ENCODE data around the gene GDPGP1. TPM values are rescaled to one million over a fixed set of nuclear protein-coding genes. Genes with fewer than 3 reads are reported as not detected.

GDPGP1 gene
- total RNA-seq, 1 experiment from 2014 or later: 5.1 TPM

GRCh38 chr15:90233387-90234095, 468 bp upstream of the GDPGP1 start, which contains the start of gene CIB1:
TSS of gene CIB1 (minus strand) at chr15:90233941. CDS start at chr15:90233885, 56 bp downstream.
- peak within 1 kb of the TSS; percentile 80 for H3K4me3 Mint-ChIP-seq (ENCODE audit: unreplicated experiment)
- H3K9me3 Mint-ChIP-seq (ENCODE audit: unreplicated experiment): no peaks in the 10 kb centered on the region
- TSS peak; percentile 59 for BruUV-seq (replicated peaks)
- ChIA-PET POLR2A (interaction anchor here (0.5 to 1.9 kb wide), 24 partner anchors 11 to 603 kb away, joined by 3 to 23 read pairs (median 4); partner anchors contain the start of genes IQGAP1, NGRN, SEMA4B and TTLL13), CTCF (interaction anchor here (0.5 to 3.1 kb wide), 21 partner anchors 9 to 638 kb away, joined by 3 to 37 read pairs (median 4); partner anchors contain the start of gene TTLL13)
- H3K4me1 Mint-ChIP-seq (ENCODE audit: low read depth, unreplicated experiment): peaks cover 16% of the 10 kb centered on the region
- H3K9me3 ChIP-seq: no peaks in the 10 kb centered on the region
- TF ChIP-seq, protein P1, sequence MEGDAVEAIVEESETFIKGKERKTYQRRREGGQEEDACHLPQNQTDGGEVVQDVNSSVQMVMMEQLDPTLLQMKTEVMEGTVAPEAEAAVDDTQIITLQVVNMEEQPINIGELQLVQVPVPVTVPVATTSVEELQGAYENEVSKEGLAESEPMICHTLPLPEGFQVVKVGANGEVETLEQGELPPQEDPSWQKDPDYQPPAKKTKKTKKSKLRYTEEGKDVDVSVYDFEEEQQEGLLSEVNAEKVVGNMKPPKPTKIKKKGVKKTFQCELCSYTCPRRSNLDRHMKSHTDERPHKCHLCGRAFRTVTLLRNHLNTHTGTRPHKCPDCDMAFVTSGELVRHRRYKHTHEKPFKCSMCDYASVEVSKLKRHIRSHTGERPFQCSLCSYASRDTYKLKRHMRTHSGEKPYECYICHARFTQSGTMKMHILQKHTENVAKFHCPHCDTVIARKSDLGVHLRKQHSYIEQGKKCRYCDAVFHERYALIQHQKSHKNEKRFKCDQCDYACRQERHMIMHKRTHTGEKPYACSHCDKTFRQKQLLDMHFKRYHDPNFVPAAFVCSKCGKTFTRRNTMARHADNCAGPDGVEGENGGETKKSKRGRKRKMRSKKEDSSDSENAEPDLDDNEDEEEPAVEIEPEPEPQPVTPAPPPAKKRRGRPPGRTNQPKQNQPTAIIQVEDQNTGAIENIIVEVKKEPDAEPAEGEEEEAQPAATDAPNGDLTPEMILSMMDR (IDR thresholded peaks at IDR 0.05; ENCODE audit: insufficient read depth in 1 of 2, low read depth in 1 of 2, low read length in 1 of 2, severe bottlenecking in 1 of 2, unreplicated experiment in 1 of 2): no peak
- H3K4me1 ChIP-seq: no peaks in the 10 kb centered on the region; the same call in 1 of the 2 replicates
- no peaks in the 10 kb centered on the region for H3K27me3 Mint-ChIP-seq (ENCODE audit: insufficient read depth, unreplicated experiment)
- intact Hi-C loops (cut with micrococcal nuclease; ENCODE audit: unreplicated experiment): loop anchor here (1.0 to 5.0 kb wide), 3 partner anchors 16 to 49 kb away; partner anchors contain the start of genes NGRN and TTLL13
- H3K27me3 ChIP-seq (replicated peaks; ENCODE audit: control insufficient read depth, insufficient read depth, low read length): no peaks in the 10 kb centered on the region
- H3K36me3 Mint-ChIP-seq (ENCODE audit: insufficient read depth, unreplicated experiment): no peaks in the 10 kb centered on the region
- peak within 1 kb of the TSS; percentile 88 for H3K27ac Mint-ChIP-seq (ENCODE audit: unreplicated experiment)
- H3K36me3 ChIP-seq (ENCODE audit: control insufficient read depth, insufficient read depth, low read length): no peaks in the 10 kb centered on the region; the same call in 1 of the 2 replicates
- DNase-seq: peak; percentile 96 to 97
- peak within 1 kb of the TSS; percentile 63 for H3K4me3 ChIP-seq (ENCODE audit: low read depth, low read length)

GRCh38 chr15:90239371-90239770, 5.4 kb downstream of the GDPGP1 start:
- H3K4me1 ChIP-seq: no peaks in the 10 kb centered on the region
- H3K36me3 Mint-ChIP-seq (ENCODE audit: insufficient read depth, unreplicated experiment): no peaks in the 10 kb centered on the region
- no peaks in the 10 kb centered on the region for H3K27me3 ChIP-seq (replicated peaks; ENCODE audit: control insufficient read depth, insufficient read depth, low read length)
- no peak for DNase-seq
- H3K4me1 Mint-ChIP-seq (ENCODE audit: low read depth, unreplicated experiment): peaks cover 9% of the 10 kb centered on the region
- no peak overlapping the region for H3K4me3 Mint-ChIP-seq (ENCODE audit: unreplicated experiment)
- H3K4me3 ChIP-seq (ENCODE audit: low read depth, low read length): no peak overlapping the region
- no TSS peak for BruUV-seq (replicated peaks)
- H3K9me3 Mint-ChIP-seq (ENCODE audit: unreplicated experiment): no peaks in the 10 kb centered on the region
- TF ChIP-seq, protein P1 (IDR thresholded peaks at IDR 0.05; ENCODE audit: insufficient read depth in 1 of 2, low read depth in 1 of 2, low read length in 1 of 2, severe bottlenecking in 1 of 2, unreplicated experiment in 1 of 2): no peak
- H3K27me3 Mint-ChIP-seq (ENCODE audit: insufficient read depth, unreplicated experiment): no peaks in the 10 kb centered on the region
- intact Hi-C loops (cut with micrococcal nuclease; ENCODE audit: unreplicated experiment): no loop called here
- POLR2A ChIA-PET: no interaction called here
- H3K27ac Mint-ChIP-seq (ENCODE audit: unreplicated experiment): no peak overlapping the region
- CTCF ChIA-PET: no interaction called here
- H3K9me3 ChIP-seq: no peaks in the 10 kb centered on the region
- H3K36me3 ChIP-seq (ENCODE audit: control insufficient read depth, insufficient read depth, low read length): no peaks in the 10 kb centered on the region

GRCh38 chr15:90240856-90241255, 6.8 kb downstream of the GDPGP1 start:
- H3K36me3 ChIP-seq (ENCODE audit: control insufficient read depth, insufficient read depth, low read length): no peaks in the 10 kb centered on the region
- Mint-ChIP-seq H3K4me3 (ENCODE audit: unreplicated experiment) (no peak overlapping the region), H3K36me3 (ENCODE audit: insufficient read depth, unreplicated experiment) (no peaks in the 10 kb centered on the region), H3K4me1 (ENCODE audit: low read depth, unreplicated experiment) (no peaks in the 10 kb centered on the region), H3K27ac (ENCODE audit: unreplicated experiment) (no peak overlapping the region), H3K9me3 (ENCODE audit: unreplicated experiment) (no peaks in the 10 kb centered on the region), H3K27me3 (ENCODE audit: insufficient read depth, unreplicated experiment) (no peaks in the 10 kb centered on the region)
- ChIA-PET CTCF (no interaction called here), POLR2A (no interaction called here)
- H3K4me3 ChIP-seq (ENCODE audit: low read depth, low read length): no peak overlapping the region
- no peaks in the 10 kb centered on the region for H3K9me3 ChIP-seq
- intact Hi-C loops (cut with micrococcal nuclease; ENCODE audit: unreplicated experiment): no loop called here
- no peaks in the 10 kb centered on the region for H3K4me1 ChIP-seq
- BruUV-seq (replicated peaks): no TSS peak
- DNase-seq: no peak
- no peaks in the 10 kb centered on the region for H3K27me3 ChIP-seq (replicated peaks; ENCODE audit: control insufficient read depth, insufficient read depth, low read length)
- TF ChIP-seq, protein P1 (IDR thresholded peaks at IDR 0.05; ENCODE audit: insufficient read depth in 1 of 2, low read depth in 1 of 2, low read length in 1 of 2, severe bottlenecking in 1 of 2, unreplicated experiment in 1 of 2): no peak
